Measurements from ENCODE around the gene SGIP1.

GRCh38 chr1:66489151-66489550, 44.8 kb upstream of the SGIP1 start:
- no peak for TF ChIP-seq CTCF (IDR thresholded peaks at IDR 0.05)
- TF ChIP-seq POLR2A (IDR thresholded peaks at IDR 0.05) = no peak
